ENCODE data around the gene RPS16.

DNA sequence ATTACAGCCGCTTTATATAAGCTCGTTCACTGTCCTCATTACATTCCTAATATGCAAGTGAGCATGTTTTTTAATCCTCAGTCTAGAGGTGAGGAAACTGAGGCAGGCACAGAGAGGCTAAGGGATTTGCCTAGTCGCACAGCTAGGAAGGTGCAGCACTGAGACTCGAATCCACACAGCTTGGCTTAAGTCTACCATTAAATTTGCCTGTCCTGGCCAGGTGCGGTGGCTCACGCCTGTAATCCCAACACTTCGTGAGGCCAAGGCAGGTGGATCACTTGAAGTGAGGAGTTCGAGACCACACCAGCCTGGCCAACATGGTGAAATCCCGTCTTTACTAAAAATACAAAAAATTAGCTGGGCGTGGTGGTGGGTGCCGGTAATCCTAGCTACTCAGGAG, 8.0 kb downstream of the RPS16 start:
- no peak for TF ChIP-seq CTCF (IDR thresholded peaks at IDR 0.05)
- TF ChIP-seq POLR2A (IDR thresholded peaks at IDR 0.05): no peak
